Epithelial cell of esophagus (primary cell): ENCODE measurements around the gene EZH2.

Source experiments
- DNase-seq: peaks from one replicate; pipeline ENCODE4 v3.0.0; 2010; ENCODE audit warnings: low read depth
- H3K4me3 ChIP-seq: 2 replicates; pipeline ENCODE4 v1.5.1; 2011; ENCODE audit warnings: mild to moderate bottlenecking, low read length, control low read depth
- CTCF ChIP-seq: IDR thresholded peaks from 2 replicates; pipeline ENCODE4 v1.5.1; 2011; ENCODE audit warnings: low read depth, mild to moderate bottlenecking, low read length, control low read depth, inconsistent platforms; ENCODE audit not compliant: insufficient read depth; ENCODE audit errors: missing control alignments

EZH2 gene

GRCh38 chr7:148849393-148850098 is 34.5 kb downstream of the EZH2 start:
- no peak for TF ChIP-seq CTCF
- H3K4me3 ChIP-seq, result no peak overlapping the region
- DNase-seq, result no peak

- no peak overlapping the region for H3K4me3 ChIP-seq
- no peak for TF ChIP-seq CTCF
- DNase-seq, result no peak
Observed at GRCh38 chr7:148847815-148848734, 36.0 kb downstream of the EZH2 start.

GRCh38 chr7:148838905-148839304 is 45.2 kb downstream of the EZH2 start:
- H3K4me3 ChIP-seq, result no peak overlapping the region
- no peak for TF ChIP-seq CTCF
- DNase-seq, result no peak

- H3K4me3 ChIP-seq, result no peak overlapping the region
- no peak for DNase-seq
- no peak for TF ChIP-seq CTCF
Observed at GRCh38 chr7:148835854-148836253, 48.2 kb downstream of the EZH2 start.

GRCh38 chr7:148834605-148835004 is 49.5 kb downstream of the EZH2 start:
- no peak overlapping the region for H3K4me3 ChIP-seq
- DNase-seq, result no peak
- TF ChIP-seq CTCF, result no peak

- no peak for TF ChIP-seq CTCF
- no peak overlapping the region for H3K4me3 ChIP-seq
- DNase-seq, result no peak
Observed at GRCh38 chr7:148831782-148832181, 52.3 kb downstream of the EZH2 start.
